GM06990 (cell line): Measurements from ENCODE around the gene ASB14.

Experiments
- DNase-seq: peaks from one replicate; pipeline ENCODE4 v3.0.0-alpha.2; 2011; ENCODE audit not compliant: insufficient read length; ENCODE audit errors: extremely low read depth
- H3K27me3 ChIP-seq: replicated peaks from 2 replicates; pipeline ENCODE4 v1.6.0; 2011; ENCODE audit warnings: low read length; ENCODE audit not compliant: control insufficient read depth, insufficient read depth
- H3K36me3 ChIP-seq: 2 replicates; pipeline ENCODE4 v1.5.1; 2011; ENCODE audit warnings: low read length; ENCODE audit not compliant: control insufficient read depth, insufficient read depth
- H3K4me3 ChIP-seq: replicated peaks from 2 replicates; pipeline ENCODE4 v1.5.1; 2011; ENCODE audit warnings: low read depth, mild to moderate bottlenecking, control low read depth, low read length
- CTCF ChIP-seq: IDR thresholded peaks from 2 replicates; pipeline ENCODE4 v1.5.1; 2011; ENCODE audit warnings: low read length, control low read depth, mild to moderate bottlenecking, inconsistent platforms; ENCODE audit not compliant: insufficient read depth, poor library complexity, severe bottlenecking

Gene ASB14

DNA sequence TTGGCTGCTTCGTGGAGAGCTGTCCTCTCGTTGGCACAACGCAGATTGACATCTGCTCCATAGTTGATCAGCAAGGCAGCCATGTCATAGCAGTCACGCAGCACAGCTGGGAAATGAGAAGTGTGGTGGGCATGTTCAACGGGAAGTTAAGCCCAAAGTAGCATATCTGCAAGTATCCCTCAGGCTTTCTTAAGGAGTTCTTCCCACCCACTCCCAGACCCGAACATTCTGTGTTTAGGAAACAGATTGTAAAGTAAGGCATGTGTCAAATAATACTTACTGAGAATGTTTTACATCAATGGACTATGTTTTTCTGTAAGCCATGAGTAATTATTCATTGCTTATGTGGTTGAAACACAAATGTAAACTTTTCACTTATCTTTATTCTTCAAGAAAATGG lies 9.2 kb downstream of the ASB14 start:
- Histone ChIP-seq H3K36me3 (no peaks in the 10 kb centered on the region; the same call in 1 of the 2 replicates), H3K27me3 (no peaks in the 10 kb centered on the region), H3K4me3 (no peak overlapping the region)
- TF ChIP-seq CTCF = no peak
- no peak for DNase-seq

GRCh38 chr3:57281715-57282114 lies 10.8 kb downstream of the ASB14 start:
- DNase-seq = no peak
- H3K4me3 ChIP-seq = no peak overlapping the region
- no peaks in the 10 kb centered on the region for H3K27me3 ChIP-seq
- no peaks in the 10 kb centered on the region; the same call in 1 of the 2 replicates for H3K36me3 ChIP-seq
- no peak for TF ChIP-seq CTCF

GRCh38 chr3:57279685-57280084 lies 12.8 kb downstream of the ASB14 start:
- Histone ChIP-seq H3K4me3 (no peak overlapping the region), H3K36me3 (no peaks in the 10 kb centered on the region; the same call in 1 of the 2 replicates), H3K27me3 (no peaks in the 10 kb centered on the region)
- DNase-seq = no peak
- no peak for TF ChIP-seq CTCF

- H3K27me3 ChIP-seq = no peaks in the 10 kb centered on the region
- no peak overlapping the region for H3K4me3 ChIP-seq
- TF ChIP-seq CTCF = no peak
- no peak for DNase-seq
- no peaks in the 10 kb centered on the region; the same call in 1 of the 2 replicates for H3K36me3 ChIP-seq
These were observed 14.2 kb downstream of the ASB14 start for GRCh38 chr3:57278237-57278636.

DNA sequence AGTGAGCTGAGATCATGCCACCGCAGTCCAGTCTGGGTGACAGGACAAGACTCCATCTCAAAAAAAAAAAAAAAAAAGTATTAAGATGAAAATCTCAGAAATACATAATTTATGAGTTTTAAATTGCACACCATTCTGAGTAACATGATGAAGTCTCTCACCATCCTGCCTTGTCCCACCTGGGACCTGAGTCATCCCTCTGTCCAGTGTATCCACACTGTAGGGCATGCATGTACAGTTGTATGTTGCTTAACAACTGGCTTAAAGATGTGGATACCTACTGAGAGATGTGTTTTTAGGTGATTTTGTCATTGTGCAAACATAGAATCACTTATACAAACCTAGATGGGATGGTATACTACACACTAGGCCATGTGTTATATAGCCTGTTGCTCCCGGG lies 17.1 kb downstream of the ASB14 start:
- no peaks in the 10 kb centered on the region for H3K27me3 ChIP-seq
- no peak for TF ChIP-seq CTCF
- no peak for DNase-seq
- H3K4me3 ChIP-seq = no peak overlapping the region
- H3K36me3 ChIP-seq = no peaks in the 10 kb centered on the region; the same call in 1 of the 2 replicates

- TF ChIP-seq CTCF = no peak
- DNase-seq = no peak
- H3K36me3 ChIP-seq = no peaks in the 10 kb centered on the region; the same call in 1 of the 2 replicates
- H3K27me3 ChIP-seq = no peaks in the 10 kb centered on the region
- H3K4me3 ChIP-seq = no peak overlapping the region
These were observed 17.6 kb downstream of the ASB14 start for GRCh38 chr3:57274845-57275244.
